ENCODE results near the gene GRIA2. TPM values are rescaled to one million over a fixed set of nuclear protein-coding genes. Genes with fewer than 3 reads are reported as not detected.

The GRIA2 gene
- total RNA-seq, 1 donor from 2014 or later: 0.77 TPM

GRCh38 chr4:157312702-157313101 lies 92.2 kb downstream of the GRIA2 start:
- no peak for TF ChIP-seq CTCF (IDR thresholded peaks at IDR 0.05)
- DNase-seq (ENCODE audit: low spot score): no peak
- Mint-ChIP-seq H3K27me3 (ENCODE audit: low read depth) (no peaks in the 10 kb centered on the region), H3K27ac (ENCODE audit: unreplicated experiment) (no peak overlapping the region), H3K36me3 (ENCODE audit: low read depth) (no peaks in the 10 kb centered on the region), H3K9me3 (ENCODE audit: low read depth) (no peaks in the 10 kb centered on the region), H3K4me1 (ENCODE audit: low read depth) (peaks cover 2% of the 10 kb centered on the region), H3K4me3 (ENCODE audit: unreplicated experiment) (no peak overlapping the region)

- no peaks in the 10 kb centered on the region for H3K9me3 Mint-ChIP-seq (ENCODE audit: low read depth)
- H3K36me3 Mint-ChIP-seq (ENCODE audit: low read depth): no peaks in the 10 kb centered on the region
- H3K4me3 Mint-ChIP-seq (ENCODE audit: unreplicated experiment): no peak overlapping the region
- no peak for TF ChIP-seq CTCF (IDR thresholded peaks at IDR 0.05)
- no peaks in the 10 kb centered on the region for H3K27me3 Mint-ChIP-seq (ENCODE audit: low read depth)
- no peak for DNase-seq (ENCODE audit: low spot score)
- H3K27ac Mint-ChIP-seq (ENCODE audit: unreplicated experiment): no peak overlapping the region
- peaks cover 2% of the 10 kb centered on the region for H3K4me1 Mint-ChIP-seq (ENCODE audit: low read depth)
Measured at GRCh38 chr4:157314906-157315305, 94.4 kb downstream of the GRIA2 start.

- Mint-ChIP-seq H3K9me3 (ENCODE audit: low read depth) (no peaks in the 10 kb centered on the region), H3K27me3 (ENCODE audit: low read depth) (peaks cover 3% of the 10 kb centered on the region), H3K4me1 (ENCODE audit: low read depth) (peaks cover 2% of the 10 kb centered on the region), H3K36me3 (ENCODE audit: low read depth) (no peaks in the 10 kb centered on the region), H3K4me3 (ENCODE audit: unreplicated experiment) (no peak overlapping the region), H3K27ac (ENCODE audit: unreplicated experiment) (no peak overlapping the region)
- no peak for DNase-seq (ENCODE audit: low spot score)
- TF ChIP-seq CTCF (IDR thresholded peaks at IDR 0.05): no peak
Measured at GRCh38 chr4:157315968-157316367, 95.4 kb downstream of the GRIA2 start.

- no peak overlapping the region for H3K27ac Mint-ChIP-seq (ENCODE audit: unreplicated experiment)
- TF ChIP-seq CTCF (IDR thresholded peaks at IDR 0.05): no peak
- H3K9me3 Mint-ChIP-seq (ENCODE audit: low read depth): no peaks in the 10 kb centered on the region
- no peaks in the 10 kb centered on the region for H3K36me3 Mint-ChIP-seq (ENCODE audit: low read depth)
- no peak for DNase-seq (ENCODE audit: low spot score)
- peaks cover 12% of the 10 kb centered on the region for H3K27me3 Mint-ChIP-seq (ENCODE audit: low read depth)
- H3K4me1 Mint-ChIP-seq (ENCODE audit: low read depth): peaks cover 2% of the 10 kb centered on the region
- no peak overlapping the region for H3K4me3 Mint-ChIP-seq (ENCODE audit: unreplicated experiment)
Measured at GRCh38 chr4:157320092-157320491, 99.6 kb downstream of the GRIA2 start.

- H3K36me3 Mint-ChIP-seq (ENCODE audit: low read depth): no peaks in the 10 kb centered on the region
- peaks cover 16% of the 10 kb centered on the region for H3K27me3 Mint-ChIP-seq (ENCODE audit: low read depth)
- no peaks in the 10 kb centered on the region for H3K9me3 Mint-ChIP-seq (ENCODE audit: low read depth)
- H3K4me1 Mint-ChIP-seq (ENCODE audit: low read depth): no peaks in the 10 kb centered on the region
- DNase-seq (ENCODE audit: low spot score): no peak
- no peak overlapping the region for H3K4me3 Mint-ChIP-seq (ENCODE audit: unreplicated experiment)
- H3K27ac Mint-ChIP-seq (ENCODE audit: unreplicated experiment): no peak overlapping the region
- no peak for TF ChIP-seq CTCF (IDR thresholded peaks at IDR 0.05)
Measured at GRCh38 chr4:157327666-157328065, 107.1 kb downstream of the GRIA2 start.

All from chondrocyte (in vitro differentiated cells).